Measurements from ENCODE around the gene HYPK.
"Not testable (repeated sequence)": the region's sequence is repeated elsewhere in the genome, so short reads cannot be mapped to it uniquely, and the experiment has no call there.

GRCh38 chr15:43829951-43830540 is 29.6 kb downstream of the HYPK start:
- TF ChIP-seq POLR2AphosphoS5 (IDR thresholded peaks at IDR 0.05); CTCF (IDR thresholded peaks at IDR 0.05; ENCODE audit: poor library complexity, severe bottlenecking); EZH2 (IDR thresholded peaks at IDR 0.05; ENCODE audit: borderline replicate concordance, insufficient read depth, low read length, poor library complexity, severe bottlenecking); EP300 (conservative IDR thresholded peaks at IDR 0.05; ENCODE audit: poor library complexity, severe bottlenecking); RAD21 (conservative IDR thresholded peaks at IDR 0.05); SMC3 (conservative IDR thresholded peaks at IDR 0.05; ENCODE audit: poor library complexity); REST (IDR thresholded peaks at IDR 0.05; ENCODE audit: borderline replicate concordance); TAF1 (IDR thresholded peaks at IDR 0.05; ENCODE audit: low read depth); MXI1 (conservative IDR thresholded peaks at IDR 0.05; ENCODE audit: poor library complexity, severe bottlenecking): not testable (repeated sequence)

All from neural cell (in vitro differentiated cells).